Heart right ventricle (tissue), 16 donors: ENCODE data around the gene CLDN20. TPM values are rescaled to one million over a fixed set of nuclear protein-coding genes. Genes with fewer than 3 reads are reported as not detected.

Experiments
- ATAC-seq, 8 donors: fragments of 200-7000 bp; cut with Tn5 transposase; one replicate each; pipeline ENCODE4 v1.9.1; 2020; ENCODE audit warnings: mild to moderate bottlenecking in 8 of 8, moderate library complexity in 8 of 8, moderate number of reproducible peaks in 1 of 8
- DNase-seq, 2 donors: peaks; one replicate each; pipeline ENCODE4 v3.0.0-alpha.2; 2020
- H3K27ac ChIP-seq, 10 donors: fragments of 200-600 bp; sonication (generic) in 2 of 10; one replicate each; pipeline versions ENCODE4 v1.5.0 to v1.8.0; 2020 to 2022; ENCODE audit warnings: mild to moderate bottlenecking in 3 of 10
- H3K27me3 ChIP-seq, 7 donors: fragments of 200-600 bp; one replicate each; pipeline ENCODE4 v1.8.0; 2021 to 2022; ENCODE audit warnings: mild to moderate bottlenecking in 2 of 7
- H3K36me3 ChIP-seq, 9 donors: fragments of 200-600 bp; sonication (generic) in 1 of 9; one replicate each; pipeline versions ENCODE4 v1.5.0 to v1.8.0; 2020 to 2022; ENCODE audit warnings: mild to moderate bottlenecking in 2 of 9
- H3K4me1 ChIP-seq, 9 donors: fragments of 200-600 bp; sonication (generic) in 1 of 9; one replicate each; pipeline versions ENCODE4 v1.5.0 to v1.8.0; 2020 to 2022; ENCODE audit warnings: mild to moderate bottlenecking in 4 of 9
- H3K4me3 ChIP-seq, 10 donors: fragments of 200-600 bp; sonication (generic) in 2 of 10; one replicate each; pipeline versions ENCODE4 v1.5.0 to v1.8.0; 2020 to 2022; ENCODE audit warnings: mild to moderate bottlenecking in 7 of 10, moderate library complexity in 2 of 10
- H3K9me3 ChIP-seq, 11 donors: fragments of 200-600 bp in 10 of 11; sonication (generic) in 2 of 11; one replicate each; pipeline versions ENCODE4 v1.5.0 to v1.8.0; 2013 to 2022; ENCODE audit warnings: mild to moderate bottlenecking in 2 of 11, control low read depth in 1 of 11, moderate library complexity in 1 of 11
- CTCF ChIP-seq, 9 donors: fragments of 200-600 bp; sonication (generic) in 2 of 9; IDR thresholded peaks; one replicate each; pipeline versions ENCODE4 v1.5.0 to v1.8.0; 2021 to 2022; ENCODE audit warnings: antibody characterized with exemption in 9 of 9, mild to moderate bottlenecking in 5 of 9, moderate library complexity in 1 of 9
- WGBS, 2 donors: extraction: QIAGEN DNeasy Blood & Tissue Kit; methylation state at CpG; one replicate each; pipeline ENCODE4 v1.1.7; 2013; ENCODE audit warnings: inconsistent platforms in 1 of 2; 5-methylcytosine and 5-hydroxymethylcytosine counted together
- intact Hi-C, 10 donors: fragments of 100-400 bp; cut with DNase I; formaldehyde crosslinking; loops; one replicate each; pipeline versions ENCODE4 v1.11.1 to v1.14.2; 2022
- polyA plus RNA-seq, 2 donors: library from polyadenylated mRNA; stranded (reverse); fragments of 200-250 nt; gene quantifications; one replicate each; pipeline ENCODE4 v1.2.3, GENCODE V29; 2013
- total RNA-seq, 10 donors: library from RNA; stranded (reverse); fragmentation: NEBNext Ultra II Directional in 3 of 10; extraction: Animal tissue kit (Norgen Biotek cat#: 25700) in 3 of 10; gene quantifications; one replicate each; pipeline versions ENCODE4 v1.2.1 to v1.2.4, GENCODE V29; 2021 to 2023
- donor health status: Arrhythmogenic right ventricular cardiomyopathy.
- donor health status: ischemic (EF 13 %, LVEDD 7.1; RV severe dilation, severe dysfunction).
- donor health status: healthy with polysubstance abuse.
- donor health status: DM: no; HTN: yes; CAD: no.
- donor health status: DM: no; HTN: no; CAD: no.
- donor health status: ischemic (EF 25% LVEDD 6.9; RV normal size, moderate dysfunction).
- donor health status: ischemic (EF 25% LVEDD 5.7; RV mildly dilated, moderate dysfunction).
- donor health status: healthy.
- donor health status: DM: yes; HTN: yes; CAD: no.
- donor health status: Ischemic cardiomyopathy.
- donor health status: ischemic (EF 35%, LVEDD 5.7; RV mildly dilated, moderate dysfunction).
- donor health status: nonischemic (EF 11% LVEDD 7.7; RV severe dilation, severe dysfunction).
- donor health status: DM: yes; HTN: yes; CAD: no.
- donor health status: PGD.
- donor health status: ischemic (EF 29% LVEDD 5.4; RV normal size, mild dysfunction).
- donor health status: nonischemic (EF 23%, LVEDD 6.1; RV moderate dilation, normal function).

CLDN20 gene
- total and polyA plus RNA-seq, 12 donors: not detected

GRCh38 chr6:155240905-155241600, 22.8 kb upstream of the CLDN20 start:
- Histone ChIP-seq H3K4me1 (no peaks in the 10 kb centered on the region), H3K9me3 (no peaks in the 10 kb centered on the region), H3K4me3 (no peak overlapping the region), H3K27me3 (no peaks in the 10 kb centered on the region), H3K36me3 (peaks cover 0 to 5% (median 0%) of the 10 kb centered on the region in 9 donors), H3K27ac (no peak overlapping the region)
- 92 to 95% methylated on average over 19 of the region's 19 CpGs for WGBS, 2 donors
- DNase-seq: no peak
- TF ChIP-seq CTCF (IDR thresholded peaks at IDR 0.05): no peak
- intact Hi-C loops: loop anchor here in 4 of 10 donors (10.0 kb wide), 3 partner anchors 66 to 366 kb away; no protein-coding TSS in a partner anchor
- ATAC-seq: no peak

- Histone ChIP-seq H3K27ac (no peak overlapping the region), H3K9me3 (no peaks in the 10 kb centered on the region), H3K4me1 (no peaks in the 10 kb centered on the region), H3K36me3 (peaks cover 0 to 11% (median 0%) of the 10 kb centered on the region in 9 donors), H3K4me3 (no peak overlapping the region), H3K27me3 (no peaks in the 10 kb centered on the region)
- intact Hi-C loops: loop anchor here in 4 of 10 donors (10.0 kb wide), 3 partner anchors 67 to 367 kb away; no protein-coding TSS in a partner anchor
- DNase-seq: no peak
- 74 to 76% methylated on average over 8 of the region's 8 CpGs for WGBS, 2 donors
- no peak for TF ChIP-seq CTCF (IDR thresholded peaks at IDR 0.05)
- no peak for ATAC-seq
Observed at GRCh38 chr6:155241966-155242365, 21.8 kb upstream of the CLDN20 start.

GRCh38 chr6:155244434-155244833, 19.4 kb upstream of the CLDN20 start:
- Histone ChIP-seq H3K4me1 (peaks cover 0 to 6% (median 0%) of the 10 kb centered on the region in 9 donors), H3K27ac (no peak overlapping the region), H3K36me3 (peaks cover 0 to 11% (median 0%) of the 10 kb centered on the region in 9 donors), H3K27me3 (no peaks in the 10 kb centered on the region), H3K9me3 (no peaks in the 10 kb centered on the region), H3K4me3 (no peak overlapping the region)
- ATAC-seq (no peak), DNase-seq (no peak)
- intact Hi-C loops: loop anchor here in 4 of 10 donors (10.0 kb wide), 3 partner anchors 70 to 370 kb away; no protein-coding TSS in a partner anchor
- TF ChIP-seq CTCF (IDR thresholded peaks at IDR 0.05): no peak
- WGBS, 2 donors: 79 to 82% methylated on average over 4 of the region's 4 CpGs

GRCh38 chr6:155245193-155245592, 18.6 kb upstream of the CLDN20 start:
- intact Hi-C loops: loop anchor here in 6 of 10 donors (5.0 to 10.0 kb wide), 5 partner anchors 43 to 370 kb away; no protein-coding TSS in a partner anchor
- no peak for ATAC-seq

More at GRCh38 chr6:155245193-155245592, 18.6 kb upstream of the CLDN20 start:
- Histone ChIP-seq H3K4me1 (peaks cover 0 to 6% (median 0%) of the 10 kb centered on the region in 9 donors), H3K9me3 (no peaks in the 10 kb centered on the region), H3K36me3 (peaks cover 0 to 17% (median 0%) of the 10 kb centered on the region in 9 donors), H3K27ac (no peak overlapping the region), H3K27me3 (no peaks in the 10 kb centered on the region), H3K4me3 (no peak overlapping the region)
- no peak for DNase-seq
- no peak for TF ChIP-seq CTCF (IDR thresholded peaks at IDR 0.05)
- 92 to 95% methylated on average over 7 of the region's 7 CpGs for WGBS, 2 donors
